ENCODE measurements around the gene BMAL1.

GRCh38 chr11:13317293-13318080 is 39.9 kb downstream of the BMAL1 start:
- TF ChIP-seq, protein P1, sequence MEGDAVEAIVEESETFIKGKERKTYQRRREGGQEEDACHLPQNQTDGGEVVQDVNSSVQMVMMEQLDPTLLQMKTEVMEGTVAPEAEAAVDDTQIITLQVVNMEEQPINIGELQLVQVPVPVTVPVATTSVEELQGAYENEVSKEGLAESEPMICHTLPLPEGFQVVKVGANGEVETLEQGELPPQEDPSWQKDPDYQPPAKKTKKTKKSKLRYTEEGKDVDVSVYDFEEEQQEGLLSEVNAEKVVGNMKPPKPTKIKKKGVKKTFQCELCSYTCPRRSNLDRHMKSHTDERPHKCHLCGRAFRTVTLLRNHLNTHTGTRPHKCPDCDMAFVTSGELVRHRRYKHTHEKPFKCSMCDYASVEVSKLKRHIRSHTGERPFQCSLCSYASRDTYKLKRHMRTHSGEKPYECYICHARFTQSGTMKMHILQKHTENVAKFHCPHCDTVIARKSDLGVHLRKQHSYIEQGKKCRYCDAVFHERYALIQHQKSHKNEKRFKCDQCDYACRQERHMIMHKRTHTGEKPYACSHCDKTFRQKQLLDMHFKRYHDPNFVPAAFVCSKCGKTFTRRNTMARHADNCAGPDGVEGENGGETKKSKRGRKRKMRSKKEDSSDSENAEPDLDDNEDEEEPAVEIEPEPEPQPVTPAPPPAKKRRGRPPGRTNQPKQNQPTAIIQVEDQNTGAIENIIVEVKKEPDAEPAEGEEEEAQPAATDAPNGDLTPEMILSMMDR (IDR thresholded peaks at IDR 0.05; ENCODE audit: low read length): no peak
- TF ChIP-seq EZH2 (IDR thresholded peaks at IDR 0.05; ENCODE audit: borderline replicate concordance, low read length): no peak

Measured in OCI-LY1 (cell line).